MM.1S (cell line): Measurements from ENCODE around the gene CD93.

Experiments
- DNase-seq: peaks from one replicate; pipeline ENCODE4 v3.0.0-alpha.2; 2015
- H2AFZ ChIP-seq: fragments of 300-600 bp; sonication (generic); 2 replicates; pipeline ENCODE4 v1.6.0; 2016; ENCODE audit warnings: antibody characterized with exemption, low read length
- H3F3A ChIP-seq: fragments of 300-600 bp; sonication (generic); 2 replicates; pipeline ENCODE4 v1.6.1; 2016; ENCODE audit warnings: mild to moderate bottlenecking, antibody characterized with exemption, low read length, moderate library complexity, mixed read lengths; ENCODE audit not compliant: insufficient read depth
- H3K27ac ChIP-seq: fragments of 300-600 bp; sonication (generic); 2 replicates; pipeline ENCODE4 v1.5.1; 2016; ENCODE audit warnings: mild to moderate bottlenecking, low read length
- H3K27me3 ChIP-seq: fragments of 300-600 bp; sonication (generic); replicated peaks from 2 replicates; pipeline ENCODE4 v1.6.0; 2016; ENCODE audit warnings: low read length; ENCODE audit not compliant: insufficient read depth
- H3K36me3 ChIP-seq: fragments of 300-600 bp; sonication (generic); replicated peaks from 2 replicates; pipeline ENCODE4 v1.6.1; 2016; ENCODE audit warnings: mild to moderate bottlenecking, low read length, mixed read lengths; ENCODE audit not compliant: insufficient read depth
- H3K4me1 ChIP-seq: fragments of 300-600 bp; sonication (generic); 2 replicates; pipeline ENCODE4 v1.6.1; 2016; ENCODE audit warnings: low read length, mixed read lengths
- H3K4me2 ChIP-seq: fragments of 300-600 bp; sonication (generic); 2 replicates; pipeline ENCODE4 v1.6.0; 2016; ENCODE audit warnings: low read depth, low read length
- H3K4me3 ChIP-seq: fragments of 300-600 bp; sonication (generic); 2 replicates; pipeline ENCODE4 v1.5.1; 2016; ENCODE audit warnings: low read length, mixed read lengths
- H3K79me2 ChIP-seq: fragments of 300-600 bp; sonication (generic); 2 replicates; pipeline ENCODE4 v1.6.1; 2016; ENCODE audit warnings: mixed run types, low read length, mixed read lengths
- H3K9ac ChIP-seq: fragments of 300-600 bp; sonication (generic); 2 replicates; pipeline ENCODE4 v1.6.1; 2016; ENCODE audit warnings: low read length, mixed read lengths
- H3K9me2 ChIP-seq: fragments of 300-600 bp; sonication (generic); replicated peaks from 2 replicates; pipeline ENCODE4 v1.6.1; 2016; ENCODE audit warnings: mild to moderate bottlenecking, low read length, mixed read lengths; ENCODE audit not compliant: insufficient read depth
- H3K9me3 ChIP-seq: fragments of 300-600 bp; sonication (generic); replicated peaks from 2 replicates; pipeline ENCODE4 v1.6.1; 2016; ENCODE audit warnings: mild to moderate bottlenecking, low read length, mixed read lengths; ENCODE audit not compliant: insufficient read depth
- H4K20me1 ChIP-seq: fragments of 300-600 bp; sonication (generic); 2 replicates; pipeline ENCODE4 v1.6.1; 2016; ENCODE audit warnings: mild to moderate bottlenecking, low read length, moderate library complexity, mixed read lengths; ENCODE audit not compliant: insufficient read depth
- CTCF ChIP-seq: fragments of 300-600 bp; sonication (generic); IDR thresholded peaks from 2 replicates; pipeline ENCODE4 v1.5.1; 2016; ENCODE audit warnings: antibody characterized with exemption, low read length, mixed read lengths
- EZH2 ChIP-seq: fragments of 300-600 bp; sonication (generic); optimal IDR thresholded peaks from 2 replicates; pipeline ENCODE3; 2017; ENCODE audit warnings: low read depth, mild to moderate bottlenecking, antibody characterized with exemption, low read length, mixed read lengths
- EZH2phosphoT487 ChIP-seq: fragments of 300-600 bp; sonication (generic); IDR thresholded peaks from 2 replicates; pipeline ENCODE4 v1.6.1; 2018; ENCODE audit warnings: antibody characterized with exemption, low read length

Gene CD93

GRCh38 chr20:23062632-23063031 lies 23.5 kb downstream of the CD93 start:
- no peaks in the 10 kb centered on the region for H3K27me3 ChIP-seq
- H3K4me3 ChIP-seq: no peak overlapping the region
- H3K9me2 ChIP-seq: no peaks in the 10 kb centered on the region
- no peak for TF ChIP-seq EZH2phosphoT487
- no peaks in the 10 kb centered on the region for H3K79me2 ChIP-seq
- H3K4me1 ChIP-seq: no peaks in the 10 kb centered on the region
- DNase-seq: no peak
- H3K27ac ChIP-seq: no peak overlapping the region
- no peaks in the 10 kb centered on the region for H3K9me3 ChIP-seq
- H3K9ac ChIP-seq: no peak overlapping the region
- no peaks in the 10 kb centered on the region for H3F3A ChIP-seq
- H2AFZ ChIP-seq: no peak overlapping the region
- H3K36me3 ChIP-seq: no peaks in the 10 kb centered on the region
- no peaks in the 10 kb centered on the region for H4K20me1 ChIP-seq
- H3K4me2 ChIP-seq: no peak overlapping the region

GRCh38 chr20:23061734-23062561 lies 24.2 kb downstream of the CD93 start:
- no peak overlapping the region for H2AFZ ChIP-seq
- H4K20me1 ChIP-seq: no peaks in the 10 kb centered on the region
- H3K9me2 ChIP-seq: no peaks in the 10 kb centered on the region
- H3K27ac ChIP-seq: no peak overlapping the region
- no peak overlapping the region for H3K4me2 ChIP-seq
- no peak overlapping the region for H3K9ac ChIP-seq
- no peak overlapping the region for H3K4me3 ChIP-seq
- DNase-seq: no peak
- H3K4me1 ChIP-seq: no peaks in the 10 kb centered on the region
- no peaks in the 10 kb centered on the region for H3K9me3 ChIP-seq
- TF ChIP-seq EZH2: no peak
- no peak for TF ChIP-seq EZH2phosphoT487
- no peak for TF ChIP-seq CTCF
- no peaks in the 10 kb centered on the region for H3F3A ChIP-seq
- H3K79me2 ChIP-seq: no peaks in the 10 kb centered on the region
- H3K27me3 ChIP-seq: no peaks in the 10 kb centered on the region
- H3K36me3 ChIP-seq: no peaks in the 10 kb centered on the region

GRCh38 chr20:23061262-23061661 lies 24.9 kb downstream of the CD93 start:
- Histone ChIP-seq H3F3A (no peaks in the 10 kb centered on the region), H3K9me2 (no peaks in the 10 kb centered on the region), H2AFZ (no peak overlapping the region), H3K9ac (no peak overlapping the region), H3K9me3 (no peaks in the 10 kb centered on the region), H3K4me2 (no peak overlapping the region), H3K4me1 (no peaks in the 10 kb centered on the region), H3K4me3 (no peak overlapping the region), H3K36me3 (no peaks in the 10 kb centered on the region), H3K79me2 (no peaks in the 10 kb centered on the region), H4K20me1 (no peaks in the 10 kb centered on the region), H3K27ac (no peak overlapping the region), H3K27me3 (no peaks in the 10 kb centered on the region)
- TF ChIP-seq CTCF: no peak
- TF ChIP-seq EZH2phosphoT487: no peak
- TF ChIP-seq EZH2: no peak
- no peak for DNase-seq

DNA sequence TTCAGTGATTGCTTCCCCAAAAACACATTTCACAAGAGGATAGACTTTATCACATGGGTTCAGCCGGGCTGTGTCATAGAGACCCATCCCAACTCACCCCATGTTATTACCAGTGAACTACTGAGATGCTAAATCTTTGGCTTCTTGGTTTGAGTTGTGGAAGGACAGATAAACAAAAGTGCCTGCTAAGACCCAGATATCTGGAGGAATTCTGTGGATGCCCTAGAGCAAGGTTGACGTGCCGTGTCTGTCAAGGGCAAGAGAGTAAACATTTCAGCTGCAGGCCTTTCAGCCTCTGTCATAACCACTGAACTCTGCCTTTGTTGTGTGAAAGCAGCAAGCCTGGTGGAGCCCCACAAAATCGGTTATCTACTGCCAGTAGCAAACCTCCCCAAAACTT lies 25.5 kb downstream of the CD93 start:
- Histone ChIP-seq H3K9me2 (no peaks in the 10 kb centered on the region), H3K4me3 (no peak overlapping the region), H2AFZ (no peak overlapping the region), H3K4me1 (no peaks in the 10 kb centered on the region), H3K4me2 (no peak overlapping the region), H3K27me3 (no peaks in the 10 kb centered on the region), H3F3A (no peaks in the 10 kb centered on the region), H3K9ac (no peak overlapping the region), H3K36me3 (no peaks in the 10 kb centered on the region), H3K27ac (no peak overlapping the region), H4K20me1 (no peaks in the 10 kb centered on the region), H3K79me2 (no peaks in the 10 kb centered on the region), H3K9me3 (no peaks in the 10 kb centered on the region)
- TF ChIP-seq CTCF: no peak
- TF ChIP-seq EZH2phosphoT487: no peak
- no peak for TF ChIP-seq EZH2
- no peak for DNase-seq
